NCI-H187 (cell line): ENCODE measurements around the gene CD99L2.

ENCODE experiments used
- DNase-seq, 2 experiments: peaks; one replicate each; lab custom pipeline; 2025; lab: John Stamatoyannopoulos, UW

CD99L2 gene

GRCh38 chrX:150898343-150899190 lies at the start of gene CD99L2:
TSS of gene CD99L2 (minus strand) at chrX:150898668. CDS start at chrX:150898588, 80 bp downstream.
- peak; percentile 87 to 95 for DNase-seq

DNA sequence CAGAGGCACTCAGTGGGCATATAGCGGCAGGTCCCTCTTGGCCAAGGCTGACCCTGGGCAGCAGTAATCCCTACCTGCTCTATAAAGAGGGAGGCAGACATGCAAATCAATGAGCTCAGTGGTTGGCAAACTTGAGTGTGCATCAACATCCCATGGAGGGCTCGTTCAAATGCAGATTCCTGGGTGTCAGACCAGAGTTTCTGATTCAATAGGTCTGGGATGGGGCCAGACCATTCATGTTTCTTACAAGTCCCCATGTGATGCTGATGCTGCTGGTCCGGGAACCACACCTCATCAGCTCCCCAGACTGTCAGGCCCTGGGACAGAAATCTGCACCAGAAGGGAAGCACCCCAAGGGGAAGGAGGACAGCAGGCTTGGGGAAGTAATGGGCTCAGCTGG lies 45.8 kb upstream of the CD99L2 start:
- no peak for DNase-seq

DNA sequence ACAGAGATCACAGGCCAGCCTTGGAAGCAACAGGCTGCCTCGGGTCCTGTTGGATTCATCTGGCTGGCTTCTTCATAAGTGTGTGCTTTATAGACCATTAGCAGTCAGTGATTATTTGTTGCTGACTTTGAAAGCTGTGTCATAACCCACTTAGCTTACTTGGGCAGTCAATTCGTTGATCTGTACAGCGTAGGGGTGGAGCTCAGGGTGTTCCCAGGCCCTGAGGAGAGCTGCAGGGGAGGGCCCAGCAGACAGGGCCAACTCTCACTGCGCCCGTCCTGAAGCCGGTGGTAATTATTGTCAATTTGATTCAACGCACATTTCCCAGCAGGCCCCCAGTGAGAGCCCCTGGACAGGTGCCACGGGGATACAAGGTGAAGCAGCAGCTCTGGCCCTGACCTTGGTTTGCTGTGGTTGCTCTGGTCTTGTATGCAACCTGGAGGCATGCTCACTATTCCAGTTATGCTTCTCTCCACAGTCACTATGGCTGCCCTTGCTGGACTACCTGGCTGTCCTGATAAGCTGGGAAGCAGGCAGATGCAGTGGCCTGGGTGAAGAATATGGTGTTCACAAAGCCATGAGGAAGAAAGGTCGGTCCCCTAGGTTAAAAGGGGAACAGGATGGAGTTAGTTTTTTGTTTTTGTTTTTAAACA lies 44.6 kb upstream of the CD99L2 start:
- DNase-seq, result no peak

GRCh38 chrX:150941580-150941979 lies 43.1 kb upstream of the CD99L2 start:
- DNase-seq, result no peak

DNA sequence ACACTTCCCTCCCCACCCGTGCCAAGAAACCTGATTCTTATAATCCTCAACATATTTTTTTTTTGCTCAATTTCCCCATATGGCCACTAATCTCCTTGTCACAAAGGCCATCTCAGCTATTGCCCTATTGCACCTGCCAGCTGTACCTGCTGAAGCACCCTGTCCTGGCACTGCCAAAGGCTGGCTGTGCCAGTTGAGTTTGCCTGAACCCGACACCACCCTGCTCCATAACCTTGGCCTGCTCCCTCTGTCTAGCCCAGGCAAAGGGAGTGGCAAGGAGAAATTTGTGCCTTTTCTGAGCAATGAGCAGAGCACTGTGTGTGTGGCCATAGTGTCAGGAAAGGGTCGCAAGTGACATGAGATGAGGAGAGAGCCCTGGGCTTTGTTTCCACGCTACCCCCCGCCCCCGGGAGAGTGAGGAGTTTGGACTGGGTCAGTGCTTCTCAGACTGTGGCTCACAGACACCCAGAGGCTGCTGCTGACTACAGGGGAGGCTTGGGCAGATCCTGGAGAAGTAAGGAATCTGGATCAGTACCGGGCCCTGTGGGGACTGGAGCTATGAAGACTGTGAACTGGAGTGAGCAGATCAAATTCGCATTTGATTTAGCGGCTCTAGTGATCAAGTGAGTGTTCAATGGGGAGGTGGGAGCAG lies 42.5 kb upstream of the CD99L2 start:
- DNase-seq, result no peak

DNA sequence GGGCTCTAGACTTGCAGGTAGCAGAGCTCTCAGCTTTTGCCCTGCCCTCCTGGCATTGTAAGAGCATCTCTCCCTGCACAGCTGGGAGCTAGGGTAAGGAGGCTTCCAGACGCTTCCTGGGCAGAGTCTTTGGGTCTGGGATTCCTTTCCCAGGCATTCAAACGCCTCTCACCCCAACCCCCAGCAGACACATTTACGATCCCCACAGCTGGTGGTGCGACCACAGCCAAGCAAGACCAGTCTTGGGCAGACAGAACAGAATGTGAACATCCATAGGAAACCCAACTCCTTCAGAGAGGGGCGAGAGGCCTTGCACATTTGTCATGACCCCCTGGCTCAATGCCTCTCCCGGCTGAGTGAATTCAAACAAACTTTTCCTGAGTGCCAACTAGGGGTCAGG lies 38.1 kb upstream of the CD99L2 start:
- no peak for DNase-seq

- no peak for DNase-seq
Observed at GRCh38 chrX:150935467-150935866, 37.0 kb upstream of the CD99L2 start.

DNA sequence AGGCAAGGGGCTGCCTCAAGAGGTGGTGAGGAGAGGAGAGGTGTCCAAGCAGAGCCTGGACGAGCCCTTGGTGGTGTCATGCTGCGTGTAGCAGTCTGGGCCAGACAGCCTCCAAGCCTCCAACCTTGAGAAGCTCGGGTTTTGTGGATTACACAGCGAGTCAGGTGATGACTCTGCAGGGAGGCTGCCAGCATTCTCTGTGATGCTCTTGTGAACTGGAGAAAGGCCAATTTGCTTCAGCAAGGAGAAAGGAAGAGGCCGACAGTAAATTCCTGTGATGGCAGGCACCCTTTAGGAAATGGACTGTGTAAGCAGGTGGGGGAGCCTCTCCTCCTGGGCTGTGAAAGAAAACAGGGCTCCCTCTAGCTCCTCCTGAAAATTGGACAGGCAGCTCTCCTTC lies 36.0 kb upstream of the CD99L2 start:
- no peak for DNase-seq

GRCh38 chrX:150933945-150934350 lies 35.5 kb upstream of the CD99L2 start:
- DNase-seq, result no peak

- DNase-seq, result no peak
Observed at GRCh38 chrX:150929058-150929457, 30.6 kb upstream of the CD99L2 start.

GRCh38 chrX:150926791-150927190 lies 28.3 kb upstream of the CD99L2 start:
- no peak for DNase-seq

- no peak for DNase-seq
Observed at GRCh38 chrX:150926304-150926703, 27.8 kb upstream of the CD99L2 start.

- DNase-seq, result no peak
Observed at GRCh38 chrX:150919401-150919800, 20.9 kb upstream of the CD99L2 start.

- no peak for DNase-seq
Observed at GRCh38 chrX:150913511-150913910, 15.0 kb upstream of the CD99L2 start.

- no peak for DNase-seq
Observed at GRCh38 chrX:150907474-150907873, 9.0 kb upstream of the CD99L2 start.

DNA sequence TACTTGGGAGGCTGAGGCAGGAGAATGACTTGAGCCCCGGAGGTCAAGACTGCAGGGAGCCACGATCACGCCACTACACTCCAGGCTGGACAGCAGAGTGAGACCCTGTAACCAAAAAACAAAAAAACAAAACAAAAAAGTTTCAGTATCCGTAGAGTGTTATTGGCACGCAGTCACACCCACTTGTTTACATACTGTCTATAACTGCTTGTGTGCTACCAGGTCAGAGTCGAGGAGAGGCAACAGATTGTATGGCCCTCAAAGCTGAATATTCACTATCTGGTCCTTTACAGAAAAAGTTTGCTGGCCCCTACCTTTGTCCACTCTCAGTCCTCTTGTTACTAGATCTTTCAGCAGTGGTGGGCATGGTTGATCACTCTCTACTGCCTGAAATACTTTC lies 8.2 kb upstream of the CD99L2 start:
- DNase-seq, result no peak

GRCh38 chrX:150905293-150905692 lies 6.8 kb upstream of the CD99L2 start:
- no peak for DNase-seq

DNA sequence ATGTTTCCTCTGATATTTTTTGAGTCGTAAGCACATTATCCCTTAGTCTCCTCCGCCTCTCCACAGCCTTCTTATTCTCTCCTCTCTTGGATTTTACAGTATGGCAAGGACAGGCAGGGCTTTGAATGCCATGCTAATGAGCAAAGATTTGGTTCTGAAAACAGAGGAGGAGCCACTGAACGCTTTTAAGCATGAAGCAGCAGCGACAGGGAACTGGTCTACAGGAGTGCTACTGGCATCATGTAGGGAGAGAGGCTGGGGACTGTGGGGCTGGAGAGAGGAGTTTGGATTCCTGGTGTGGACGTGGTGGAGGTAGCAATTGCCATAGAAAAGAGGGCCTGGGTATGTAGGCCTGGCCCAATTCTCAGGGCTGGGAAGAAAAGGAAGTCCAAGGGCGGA lies 4.6 kb upstream of the CD99L2 start:
- no peak for DNase-seq

DNA sequence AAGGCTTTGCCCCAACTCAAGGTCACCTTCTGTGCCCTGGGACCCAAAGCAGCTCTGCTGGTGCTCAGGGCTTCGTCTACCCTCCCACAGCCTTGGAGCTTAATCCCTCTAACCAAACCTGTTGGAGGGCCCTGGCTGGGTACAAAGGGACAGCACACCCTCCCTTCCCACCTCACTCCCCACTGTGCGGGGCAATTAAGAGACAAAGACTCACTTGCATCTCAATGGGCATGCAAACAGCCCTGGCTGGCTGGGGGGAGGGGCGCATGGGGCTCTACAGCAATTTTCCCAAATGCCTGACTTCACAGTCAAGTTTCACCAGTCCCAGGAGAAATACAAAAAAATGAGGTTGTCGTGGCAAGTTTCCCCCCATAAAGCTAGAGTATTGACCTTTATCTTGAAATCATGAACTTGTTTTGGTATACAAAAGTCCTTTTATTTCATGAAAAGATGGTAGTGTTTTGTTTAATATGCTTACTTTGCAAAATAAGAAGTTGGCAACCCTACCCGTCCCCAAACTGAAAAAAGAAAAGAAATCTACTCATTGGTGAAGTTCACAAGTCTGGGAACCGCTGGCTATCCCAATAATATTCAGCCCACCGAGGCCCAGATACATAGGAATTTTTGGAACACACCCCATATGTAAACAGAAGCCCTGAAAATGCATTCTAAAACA lies 4.1 kb upstream of the CD99L2 start:
- DNase-seq, result no peak

DNA sequence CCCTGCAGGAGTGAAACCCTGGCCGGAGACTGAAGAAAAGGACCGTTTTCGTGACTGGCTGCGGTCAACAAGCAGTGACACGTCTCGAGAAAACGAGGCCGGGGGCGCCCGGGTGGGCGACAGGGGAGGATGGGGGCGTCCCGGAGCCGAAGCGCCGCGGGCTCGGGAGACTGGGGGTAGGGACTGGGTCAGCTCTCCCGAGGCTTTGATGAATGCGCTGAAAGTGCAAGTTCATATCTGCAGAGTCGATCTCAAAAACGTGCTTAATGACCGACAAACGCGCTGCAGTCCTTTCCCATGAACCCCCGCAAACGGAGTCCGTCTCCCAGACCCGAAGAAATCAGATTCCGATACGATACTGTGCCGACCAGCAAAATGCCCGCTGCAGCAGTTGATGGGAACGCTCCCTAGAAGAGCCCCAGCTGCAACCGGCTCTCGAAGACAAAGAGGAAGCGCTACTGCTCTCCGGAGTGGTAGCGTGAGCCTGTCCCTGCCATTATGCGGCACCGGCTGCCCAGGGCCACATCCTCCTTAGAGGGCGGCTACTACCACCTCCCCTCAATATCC lies 806 bp upstream of the CD99L2 start:
- peak; percentile 45 to 60 for DNase-seq

GRCh38 chrX:150897421-150898320 lies 797 bp downstream of the CD99L2 start:
- peak in 1 of 2 experiments; percentile 55 for DNase-seq
